Medulla oblongata (tissue), 1 donor: ENCODE data around the gene FSD1.
A peak's percentile ranks its signal among the peaks of the same experiment; 100 is the strongest.
"Not testable (repeated sequence)": the region's sequence is repeated elsewhere in the genome, so short reads cannot be mapped to it uniquely, and the experiment has no call there.

Experiments used
- DNase-seq: peaks from one replicate; pipeline ENCODE4 v3.0.0-alpha.2; 2015; ENCODE audit errors: extremely low spot score

FSD1 gene

GRCh38 chr19:4304538-4305256 is at the start of gene FSD1:
Gene FSD1, plus strand, starts transcription at chr19:4304598. Its CDS starts 149 bp downstream, at chr19:4304747.
- peak; percentile 5 for DNase-seq

- no peak for DNase-seq
Measured at GRCh38 chr19:4256563-4256962, 47.8 kb upstream of the FSD1 start.

- DNase-seq: no peak
Measured at GRCh38 chr19:4257025-4257424, 47.4 kb upstream of the FSD1 start.

- no peak for DNase-seq
Measured at GRCh38 chr19:4258181-4258580, 46.2 kb upstream of the FSD1 start.

GRCh38 chr19:4260613-4261191 is 43.7 kb upstream of the FSD1 start:
- DNase-seq: peak; percentile 15

- no peak for DNase-seq
Measured at GRCh38 chr19:4264812-4265211, 39.6 kb upstream of the FSD1 start.

GRCh38 chr19:4266253-4267000 is 38.0 kb upstream of the FSD1 start:
- DNase-seq: no peak

GRCh38 chr19:4267101-4267900 is 37.1 kb upstream of the FSD1 start:
- peak; percentile 15 for DNase-seq

GRCh38 chr19:4267901-4268815 is 36.2 kb upstream of the FSD1 start:
- DNase-seq: no peak

- no peak for DNase-seq
Measured at GRCh38 chr19:4268816-4269430, 35.5 kb upstream of the FSD1 start.

GRCh38 chr19:4272894-4273293 is 31.5 kb upstream of the FSD1 start:
- DNase-seq: no peak

- not testable (repeated sequence) for DNase-seq
Measured at GRCh38 chr19:4274321-4274686, 30.1 kb upstream of the FSD1 start.

GRCh38 chr19:4277191-4277696 is 27.2 kb upstream of the FSD1 start:
- DNase-seq: no peak

- no peak for DNase-seq
Measured at GRCh38 chr19:4278010-4278409, 26.4 kb upstream of the FSD1 start.

- no peak for DNase-seq
Measured at GRCh38 chr19:4278419-4279266, 25.8 kb upstream of the FSD1 start, which contains the start of gene SHD. Gene SHD, plus strand, starts transcription at chr19:4279266. Its CDS starts 798 bp downstream, at chr19:4280064.

- DNase-seq: no peak
Measured at GRCh38 chr19:4279267-4279529, 25.2 kb upstream of the FSD1 start.

GRCh38 chr19:4279530-4280422 is 24.6 kb upstream of the FSD1 start:
- no peak for DNase-seq

GRCh38 chr19:4284176-4284958 is 20.0 kb upstream of the FSD1 start:
- DNase-seq: no peak
